OCI-LY1 (cell line): ENCODE measurements around the gene HSFY1.
"Not testable (repeated sequence)": the region's sequence is repeated elsewhere in the genome, so short reads cannot be mapped to it uniquely, and the experiment has no call there.

Experiments used
- EZH2 ChIP-seq: fragments of 200-600 bp; sonication (generic), shearing (Covaris generic); IDR thresholded peaks from 2 replicates; pipeline ENCODE4 v1.8.0; 2017; ENCODE audit warnings: borderline replicate concordance, mixed run types, mild to moderate bottlenecking, antibody characterized with exemption, low read length, moderate library complexity, mixed read lengths
- TF ChIP-seq, protein P1 (sequence below): fragments of 200-600 bp; sonication (generic), shearing (Covaris generic); IDR thresholded peaks from 2 replicates; pipeline ENCODE4 v1.5.1; 2017; ENCODE audit warnings: mild to moderate bottlenecking, antibody characterized with exemption, low read length, moderate library complexity, mixed read lengths

DNA sequence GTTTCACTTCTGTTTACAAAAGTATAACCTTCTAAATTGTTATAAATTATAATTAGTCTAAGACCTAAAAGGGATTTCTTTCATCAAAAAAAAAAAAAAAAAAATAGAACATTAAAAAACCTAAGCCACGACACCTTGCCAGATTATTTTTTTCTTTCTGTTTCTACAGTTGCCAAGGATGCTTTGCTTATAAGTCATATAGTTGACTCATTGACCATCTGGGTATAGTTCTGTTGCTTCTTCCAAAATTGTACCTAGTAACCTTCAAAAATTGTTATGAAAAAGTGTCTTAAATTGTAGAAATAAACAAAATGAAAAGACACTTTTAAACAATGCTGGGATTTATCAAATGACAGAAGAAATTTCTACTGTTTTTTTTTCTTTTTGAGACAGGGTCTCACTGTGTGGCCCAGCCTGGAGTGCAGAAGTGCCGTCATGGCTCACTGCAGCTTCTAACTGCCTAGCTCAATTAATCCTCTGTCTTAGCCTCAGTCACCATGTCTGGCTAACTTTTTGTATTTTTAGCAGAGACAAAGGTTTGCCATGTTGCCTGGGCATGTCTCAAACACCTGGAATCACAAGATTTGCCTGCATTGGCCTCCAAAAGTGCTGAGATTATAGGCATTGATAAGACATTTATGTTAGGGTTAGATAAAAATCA, 15.4 kb upstream of the HSFY1 start:
- TF ChIP-seq EZH2 = not testable (repeated sequence)
- TF ChIP-seq, protein P1, sequence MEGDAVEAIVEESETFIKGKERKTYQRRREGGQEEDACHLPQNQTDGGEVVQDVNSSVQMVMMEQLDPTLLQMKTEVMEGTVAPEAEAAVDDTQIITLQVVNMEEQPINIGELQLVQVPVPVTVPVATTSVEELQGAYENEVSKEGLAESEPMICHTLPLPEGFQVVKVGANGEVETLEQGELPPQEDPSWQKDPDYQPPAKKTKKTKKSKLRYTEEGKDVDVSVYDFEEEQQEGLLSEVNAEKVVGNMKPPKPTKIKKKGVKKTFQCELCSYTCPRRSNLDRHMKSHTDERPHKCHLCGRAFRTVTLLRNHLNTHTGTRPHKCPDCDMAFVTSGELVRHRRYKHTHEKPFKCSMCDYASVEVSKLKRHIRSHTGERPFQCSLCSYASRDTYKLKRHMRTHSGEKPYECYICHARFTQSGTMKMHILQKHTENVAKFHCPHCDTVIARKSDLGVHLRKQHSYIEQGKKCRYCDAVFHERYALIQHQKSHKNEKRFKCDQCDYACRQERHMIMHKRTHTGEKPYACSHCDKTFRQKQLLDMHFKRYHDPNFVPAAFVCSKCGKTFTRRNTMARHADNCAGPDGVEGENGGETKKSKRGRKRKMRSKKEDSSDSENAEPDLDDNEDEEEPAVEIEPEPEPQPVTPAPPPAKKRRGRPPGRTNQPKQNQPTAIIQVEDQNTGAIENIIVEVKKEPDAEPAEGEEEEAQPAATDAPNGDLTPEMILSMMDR = not testable (repeated sequence)
